IMR-90 (cell line): ENCODE results near the gene TUBB2B. TPM values are rescaled to one million over a fixed set of nuclear protein-coding genes. Genes with fewer than 3 reads are reported as not detected.

Experiments used
- ATAC-seq: fragments of 200-7000 bp; cut with Tn5 transposase; 2 replicates; pipeline ENCODE4 v1.9.1; 2020; ENCODE audit warnings: low read depth, mild to moderate bottlenecking, moderate library complexity
- BruUV-seq: library from RNA; stranded (reverse); fragments of 400-500 nt; replicated peaks from 2 replicates; lab custom pipeline; 2021; lab: Mats Ljungman, UMichigan
- CTCF ChIA-PET: fragments of 300-600 bp; formaldehyde crosslinking; extraction: SDS; loops from one replicate; lab custom pipeline; 2021; ENCODE audit warnings: antibody characterized with exemption; lab: Yijun Ruan, JAX
- POLR2A ChIA-PET: fragments of 300-600 bp; sonication (Branson Sonifier 250); formaldehyde crosslinking; loops from one replicate; lab custom pipeline; 2022; ENCODE audit warnings: antibody characterized with exemption; ENCODE audit not compliant: unreplicated experiment; lab: Charles Lee
- DNase-seq: peaks from one replicate; pipeline ENCODE4 v3.0.0; 2013
- H2AFZ ChIP-seq: replicated peaks from 2 replicates; pipeline ENCODE3; 2013; ENCODE audit warnings: low read length, mild to moderate bottlenecking; ENCODE audit not compliant: poor library complexity
- H2AK5ac ChIP-seq: 2 replicates; pipeline ENCODE4 v1.6.1; 2013; ENCODE audit warnings: low read depth, low read length, inconsistent platforms
- H2AK9ac ChIP-seq: replicated peaks from 2 replicates; pipeline ENCODE3; 2013; ENCODE audit warnings: mild to moderate bottlenecking, low read depth, low read length, moderate library complexity; ENCODE audit not compliant: poor library complexity
- H2BK120ac ChIP-seq: 2 replicates; pipeline ENCODE4 v1.6.1; 2013; ENCODE audit warnings: low read depth, low read length, inconsistent platforms
- H2BK15ac ChIP-seq: 3 replicates; pipeline ENCODE4 v1.6.1; 2013; ENCODE audit warnings: low read depth, low read length, inconsistent platforms
- H2BK20ac ChIP-seq: 2 replicates; pipeline ENCODE4 v1.6.1; 2013; ENCODE audit warnings: low read depth, mild to moderate bottlenecking, inconsistent platforms, low read length, moderate library complexity
- H2BK5ac ChIP-seq: 2 replicates; pipeline ENCODE4 v1.6.1; 2013; ENCODE audit warnings: mild to moderate bottlenecking, low read depth, low read length, inconsistent platforms; ENCODE audit not compliant: poor library complexity, severe bottlenecking
- H3K14ac ChIP-seq: replicated peaks from 2 replicates; pipeline ENCODE4 v1.6.1; 2013; ENCODE audit warnings: low read depth, low read length, inconsistent platforms
- H3K18ac ChIP-seq: 2 replicates; pipeline ENCODE4 v1.6.1; 2013; ENCODE audit warnings: low read depth, low read length, control low read depth
- H3K23ac ChIP-seq: 2 replicates; pipeline ENCODE4 v1.6.1; 2013; ENCODE audit warnings: low read depth, low read length, inconsistent platforms
- H3K27ac ChIP-seq: 2 replicates; pipeline ENCODE4 v1.5.1; 2013; ENCODE audit warnings: mild to moderate bottlenecking, control low read depth, low read length; ENCODE audit not compliant: insufficient read depth
- H3K27me3 ChIP-seq: 2 replicates; pipeline ENCODE4 v1.6.1; 2013; ENCODE audit warnings: low read length; ENCODE audit not compliant: control insufficient read depth, insufficient read depth
- H3K36me3 ChIP-seq: 2 replicates; pipeline ENCODE4 v1.6.1; 2013; ENCODE audit warnings: low read length, mixed read lengths; ENCODE audit not compliant: control insufficient read depth, insufficient read depth
- H3K4ac ChIP-seq: 2 replicates; pipeline ENCODE4 v1.6.1; 2013; ENCODE audit warnings: low read depth, low read length, inconsistent platforms
- H3K4me1 ChIP-seq: 2 replicates; pipeline ENCODE4 v1.6.1; 2013; ENCODE audit warnings: low read length, mixed read lengths; ENCODE audit not compliant: control insufficient read depth, insufficient read depth
- H3K4me2 ChIP-seq: 2 replicates; pipeline ENCODE4 v1.6.1; 2013; ENCODE audit warnings: low read depth, mild to moderate bottlenecking, control low read depth, low read length, moderate library complexity
- H3K4me3 ChIP-seq: 2 replicates; pipeline ENCODE4 v1.5.1; 2013; ENCODE audit warnings: low read depth, mild to moderate bottlenecking, control low read depth, low read length, moderate library complexity; ENCODE audit not compliant: insufficient read depth
- H3K56ac ChIP-seq: 2 replicates; pipeline ENCODE4 v1.6.1; 2013; ENCODE audit warnings: low read length, inconsistent platforms; ENCODE audit not compliant: insufficient read depth; ENCODE audit errors: extremely low read depth
- H3K79me1 ChIP-seq, 2 experiments: 2 replicates each; pipeline ENCODE4 v1.6.1; 2013; ENCODE audit warnings: low read length in 2 of 2, inconsistent platforms in 1 of 2, low read depth in 1 of 2
- H3K9ac ChIP-seq: 2 replicates; pipeline ENCODE4 v1.6.1; 2013; ENCODE audit warnings: low read depth, low read length, control low read depth
- H3K9me1 ChIP-seq: 2 replicates; pipeline ENCODE4 v1.6.1; 2013; ENCODE audit warnings: low read length, inconsistent platforms; ENCODE audit not compliant: insufficient read depth
- H3K9me3 ChIP-seq: 2 replicates; pipeline ENCODE4 v1.6.1; 2013; ENCODE audit warnings: low read length; ENCODE audit not compliant: control insufficient read depth, insufficient read depth
- H4K20me1 ChIP-seq: 2 replicates; pipeline ENCODE4 v1.6.1; 2013; ENCODE audit warnings: low read length, inconsistent platforms; ENCODE audit not compliant: insufficient read depth
- H4K5ac ChIP-seq: 2 replicates; pipeline ENCODE4 v1.6.1; 2013; ENCODE audit warnings: mild to moderate bottlenecking, low read depth, low read length, control low read depth
- H4K8ac ChIP-seq, 2 experiments: 2 replicates each; pipeline ENCODE4 v1.6.1; 2013; ENCODE audit warnings: low read depth in 2 of 2, low read length in 2 of 2, control low read depth in 1 of 2, inconsistent platforms in 1 of 2
- H4K91ac ChIP-seq: 2 replicates; pipeline ENCODE4 v1.6.1; 2013; ENCODE audit warnings: low read depth, low read length, inconsistent platforms; ENCODE audit not compliant: insufficient read depth
- BHLHE40 ChIP-seq: fragments of 150-350 bp; IDR thresholded peaks from 2 replicates; pipeline ENCODE4 v1.6.1; 2016; ENCODE audit warnings: mild to moderate bottlenecking, low read depth, low read length
- CHD1 ChIP-seq: IDR thresholded peaks from 2 replicates; pipeline ENCODE4 v1.6.1; 2012; ENCODE audit warnings: low read depth, low read length, improper control_type of control experiment
- FOS ChIP-seq: fragments of 150-350 bp; IDR thresholded peaks from 2 replicates; pipeline ENCODE4 v1.6.1; 2016; ENCODE audit warnings: low read depth, low read length
- MAFK ChIP-seq: IDR thresholded peaks from 2 replicates; pipeline ENCODE4 v1.6.1; 2012; ENCODE audit warnings: low read depth, low read length, improper control_type of control experiment
- MAZ ChIP-seq: IDR thresholded peaks from 2 replicates; pipeline ENCODE4 v1.6.1; 2012; ENCODE audit warnings: low read depth, mild to moderate bottlenecking, low read length, improper control_type of control experiment, moderate library complexity, borderline replicate concordance
- MXI1 ChIP-seq: IDR thresholded peaks from 2 replicates; pipeline ENCODE4 v1.6.1; 2012; ENCODE audit warnings: low read depth, mild to moderate bottlenecking, low read length, moderate library complexity, borderline replicate concordance
- NFE2L2 ChIP-seq: fragments of 150-350 bp; IDR thresholded peaks from 2 replicates; pipeline ENCODE4 v1.6.1; 2016; ENCODE audit warnings: low read depth, mild to moderate bottlenecking, low read length
- POLR2A ChIP-seq: IDR thresholded peaks from 2 replicates; pipeline ENCODE4 v1.6.1; 2012; ENCODE audit warnings: mild to moderate bottlenecking, low read depth, low read length
- RCOR1 ChIP-seq: IDR thresholded peaks from 2 replicates; pipeline ENCODE4 v1.6.1; 2012; ENCODE audit warnings: mild to moderate bottlenecking, low read length, improper control_type of control experiment; ENCODE audit not compliant: insufficient replicate concordance
- RFX5 ChIP-seq: IDR thresholded peaks from 2 replicates; pipeline ENCODE4 v1.8.0; 2012; ENCODE audit warnings: low read depth, mild to moderate bottlenecking, low read length, moderate library complexity
- USF2 ChIP-seq: fragments of 150-350 bp; IDR thresholded peaks from 2 replicates; pipeline ENCODE4 v1.6.1; 2017; ENCODE audit warnings: mild to moderate bottlenecking, antibody characterized with exemption, low read length, low read depth
- WGBS, 2 experiments: methylation state at CpG; one replicate each; pipeline versions ENCODE4 v1.1.5 to v1.1.7; 2013; ENCODE audit warnings: missing lambda C conversion rate in 2 of 2; ENCODE audit not compliant: insufficient read length in 1 of 2; ENCODE audit errors: extremely low coverage in 2 of 2; 5-methylcytosine and 5-hydroxymethylcytosine counted together
- dilution Hi-C: fragments of 300-500 bp; cut with HindIII; formaldehyde crosslinking; loops from one replicate; pipeline ENCODE4 v1.14.3; 2018; ENCODE audit warnings: low sequenced_read_pairs; ENCODE audit not compliant: unreplicated experiment
- in situ Hi-C: fragments of 300-500 bp; cut with MboI; formaldehyde crosslinking; loops from 3 replicates; pipeline ENCODE4 v1.14.3; 2019; ENCODE audit warnings: low sequenced_read_pairs, inconsistent platforms, mixed read lengths
- intact Hi-C: fragments of 100-400 bp; cut with micrococcal nuclease; formaldehyde crosslinking; loops from 2 replicates; pipeline ENCODE4 v1.10.0; 2022
- polyA plus RNA-seq, 3 experiments: library from polyadenylated mRNA; depleted of rRNA; stranded (reverse); fragments of >200 nt; gene quantifications; 2 replicates each; pipeline ENCODE4 v1.2.3, GENCODE V29; 2012; ENCODE audit warnings: low replicate concordance in 1 of 3
- total RNA-seq: library from RNA; depleted of rRNA; stranded (reverse); fragments of >200 nt; gene quantifications from 2 replicates; pipeline ENCODE4 v1.2.3, GENCODE V29; 2012

The TUBB2B gene
- total and polyA plus RNA-seq, 2 of the 4 experiments (the other 2 are of a cell fraction) = 13.6 to 21.1 TPM

DNA sequence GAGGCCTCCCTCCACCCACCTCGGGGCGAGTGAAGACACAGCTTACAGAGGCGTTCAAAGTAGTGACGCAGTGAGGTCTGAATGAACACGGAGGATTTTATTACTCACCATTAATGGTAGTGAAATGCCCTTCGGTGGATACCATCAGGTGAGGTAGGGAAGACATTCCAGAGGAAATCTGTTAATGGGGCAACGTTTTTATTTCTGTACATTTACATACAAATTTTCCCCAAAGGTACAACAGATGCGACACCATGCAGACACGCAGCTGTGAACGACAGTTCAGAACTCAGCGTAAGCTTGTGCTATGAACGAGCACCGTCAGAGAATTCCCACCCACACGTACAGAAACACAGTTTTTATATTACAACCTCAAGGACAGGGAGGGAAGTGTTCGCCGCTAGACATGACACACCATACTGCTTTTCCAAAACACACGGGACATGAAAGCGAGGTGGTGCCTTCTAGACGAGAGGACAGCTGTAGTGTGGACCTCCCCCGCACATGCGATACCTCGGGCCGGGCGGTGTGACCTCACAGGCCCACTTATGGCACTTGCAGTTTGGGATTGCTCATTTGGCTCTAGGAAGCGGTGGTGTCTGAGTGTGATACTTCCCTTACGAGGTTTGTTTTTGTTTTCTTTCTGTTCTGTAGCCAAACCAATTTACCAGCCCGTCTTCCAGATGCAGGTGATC is 42.0 kb upstream of the TUBB2B start:
- Histone ChIP-seq H3K56ac (no peak overlapping the region), H3K9me1 (peaks cover 2% of the 10 kb centered on the region; the same call in 1 of the 2 replicates), H2BK120ac (no peak overlapping the region), H3K4me1 (peaks cover 8% of the 10 kb centered on the region; the same call in 1 of the 2 replicates), H4K5ac (no peak overlapping the region), H3K27ac (no peak overlapping the region), H3K23ac (no peak overlapping the region), H3K4me2 (no peak overlapping the region), H4K20me1 (peaks cover 3% of the 10 kb centered on the region), H3K36me3 (peaks cover 31% of the 10 kb centered on the region), H3K4ac (no peak overlapping the region), H3K9ac (no peak overlapping the region), H2BK20ac (no peak overlapping the region), H2BK15ac (no peak overlapping the region), H3K27me3 (no peaks in the 10 kb centered on the region), H3K9me3 (no peaks in the 10 kb centered on the region), H2AK5ac (no peak overlapping the region), H3K14ac (no peak overlapping the region), H2AK9ac (no peak overlapping the region), H2BK5ac (no peak overlapping the region), H3K79me1 (peaks cover 24 to 44% of the 10 kb centered on the region in 2 experiments), H2AFZ (no peak overlapping the region), H3K4me3 (no peak overlapping the region), H4K8ac (no peak overlapping the region), H3K18ac (no peak overlapping the region), H4K91ac (no peak overlapping the region)
- POLR2A ChIA-PET = no interaction called here
- BruUV-seq = no TSS peak
- ATAC-seq (no peak), DNase-seq (no peak)
- intact Hi-C loops = no loop called here
- 87% methylated on average over 6 of the region's 27 CpGs; no CpG with 5 or more reads in 1 of the 2 experiments for WGBS, 2 experiments
- in situ Hi-C loops = no loop called here
- CTCF ChIA-PET = no interaction called here
- TF ChIP-seq FOS (no peak), MAZ (no peak), BHLHE40 (no peak), CHD1 (no peak), USF2 (no peak), RCOR1 (no peak), RFX5 (no peak), MAFK (no peak), NFE2L2 (no peak), POLR2A (no peak), MXI1 (no peak)
- dilution Hi-C loops = no loop called here
